ENCODE measurements around the gene CNTFR.
A peak's percentile ranks its signal among the peaks of the same experiment; 100 is the strongest.

GRCh38 chr9:34591248-34591916 lies 1.9 kb upstream of the CNTFR start:
- no peak for TF ChIP-seq EP300 (IDR thresholded peaks at IDR 0.05; ENCODE audit: borderline replicate concordance)
- peak; percentile 19; the same call in 1 of the 2 replicates for TF ChIP-seq MAX (IDR thresholded peaks at IDR 0.05)
- no peak for TF ChIP-seq TCF12 (IDR thresholded peaks at IDR 0.05; ENCODE audit: low read depth)
- peak; percentile 91 for TF ChIP-seq RAD21 (IDR thresholded peaks at IDR 0.05; ENCODE audit: low read depth)
- TF ChIP-seq FOXM1 (IDR thresholded peaks at IDR 0.05; ENCODE audit: borderline replicate concordance, low read depth), result no peak
- TF ChIP-seq YY1 (IDR thresholded peaks at IDR 0.05; ENCODE audit: low read depth), result 0 out of 2 replicates have a peak, but pooled peaks have one; percentile 6
- no peak for TF ChIP-seq REST (IDR thresholded peaks at IDR 0.05; ENCODE audit: low read depth)
- TF ChIP-seq TEAD4 (IDR thresholded peaks at IDR 0.05), result no peak
- no peak for TF ChIP-seq CREB1 (IDR thresholded peaks at IDR 0.05; ENCODE audit: low read depth)
- no peak for TF ChIP-seq TAF1 (IDR thresholded peaks at IDR 0.05; ENCODE audit: low read depth)
- TF ChIP-seq NFIC (IDR thresholded peaks at IDR 0.05), result no peak
- no peak for TF ChIP-seq CEBPB (IDR thresholded peaks at IDR 0.05)
- TF ChIP-seq EGR1 (IDR thresholded peaks at IDR 0.05), result no peak
- no peak for TF ChIP-seq USF1 (IDR thresholded peaks at IDR 0.05)

Data from Ishikawa (cell line).